NOMO-1 treated with dmso at 0.1 percent for 144 hours (cell line): ENCODE results near the gene APOL6.
"Not testable (repeated sequence)": the region's sequence is repeated elsewhere in the genome, so short reads cannot be mapped to it uniquely, and the experiment has no call there.

Experiments
- DNase-seq: peaks from one replicate; lab custom pipeline; 2025; ENCODE audit not compliant: unreplicated experiment; lab: John Stamatoyannopoulos, UW

The APOL6 gene

DNA sequence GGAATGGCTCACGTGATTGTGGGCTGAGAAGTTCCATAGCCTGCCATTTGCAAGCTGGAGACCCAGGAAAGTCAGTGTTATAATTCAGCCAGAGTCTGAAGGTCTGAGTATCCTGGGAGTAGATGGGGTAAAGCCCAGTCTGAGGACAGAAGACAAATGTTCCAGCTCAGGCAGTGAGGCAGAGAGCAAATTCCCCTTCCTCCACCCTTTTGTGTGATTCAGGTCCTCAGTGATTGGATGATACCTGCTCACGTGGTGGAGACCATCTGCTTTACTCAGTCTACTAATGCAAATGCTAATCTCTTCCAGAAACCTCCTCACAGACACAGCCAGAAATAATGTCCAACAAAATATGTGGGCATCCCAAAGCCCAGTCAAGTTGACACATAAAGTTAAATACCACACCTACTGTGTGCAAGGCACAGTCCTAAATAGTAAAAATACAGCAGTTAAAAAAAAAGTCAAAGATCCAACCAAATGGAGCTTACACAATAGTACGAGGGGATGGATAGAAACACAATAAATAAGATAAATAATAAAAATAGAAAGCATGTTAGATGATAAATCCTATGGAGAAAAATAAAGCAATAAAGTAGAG lies 13.2 kb upstream of the APOL6 start:
- DNase-seq = no peak

DNA sequence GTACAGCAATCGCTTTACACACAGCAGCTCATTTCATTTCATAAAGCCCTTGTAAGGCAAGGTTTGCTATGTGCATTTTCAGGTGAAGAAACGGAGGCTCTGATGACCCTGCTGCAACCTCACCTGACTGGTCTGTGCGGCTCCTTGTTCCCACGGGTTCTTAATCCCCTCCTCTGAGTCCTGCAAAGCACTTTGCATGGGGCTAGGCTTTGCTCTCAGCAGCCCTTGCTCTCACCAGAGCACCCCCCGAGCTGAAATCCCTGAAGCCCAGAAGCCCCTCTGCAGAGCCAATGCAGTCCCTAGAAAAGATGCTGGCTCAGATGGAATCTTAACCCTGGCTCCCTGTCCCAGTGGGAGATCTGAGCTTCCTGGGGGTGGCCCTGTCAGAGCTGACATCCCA lies 11.0 kb upstream of the APOL6 start:
- DNase-seq = no peak

DNA sequence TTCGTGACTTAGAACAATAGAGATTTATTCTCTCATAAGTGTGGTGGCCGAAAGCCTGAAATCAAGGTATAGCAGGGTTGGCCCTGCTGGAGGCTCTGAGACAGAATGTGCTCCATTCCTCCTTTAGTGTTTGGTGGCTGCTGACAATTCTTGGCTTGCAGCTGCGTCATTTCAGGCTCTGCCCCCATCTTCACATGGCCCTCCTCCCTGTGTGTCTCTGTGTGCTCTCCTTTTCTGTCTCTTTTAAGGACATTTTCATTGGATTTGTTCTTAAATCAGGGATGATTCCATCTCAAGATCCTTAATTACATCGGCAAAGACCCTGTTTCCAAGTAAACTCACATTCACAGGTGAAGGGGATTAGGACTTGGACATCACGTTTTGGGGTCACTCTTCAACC lies 10.2 kb upstream of the APOL6 start:
- DNase-seq = no peak

DNA sequence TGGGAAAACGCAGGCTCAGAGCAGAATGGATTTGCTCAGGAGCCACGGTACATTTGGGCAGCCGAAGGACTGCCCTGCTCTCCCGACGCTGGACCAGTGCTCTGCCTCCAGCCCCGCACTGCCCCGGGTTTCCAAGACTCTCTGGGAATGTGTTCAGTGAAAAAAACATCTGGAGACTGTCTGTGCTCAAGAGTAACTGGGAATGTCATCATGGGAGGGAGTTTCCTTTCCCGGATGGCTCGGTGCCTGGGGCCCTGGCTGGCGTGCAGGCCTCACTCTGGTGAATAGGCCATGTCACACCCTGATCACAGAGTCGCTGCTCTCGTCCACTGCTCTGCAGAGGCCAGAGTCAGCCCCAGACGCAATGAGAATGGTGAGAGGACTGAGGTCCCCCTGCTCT lies 9.8 kb upstream of the APOL6 start:
- DNase-seq = no peak

DNA sequence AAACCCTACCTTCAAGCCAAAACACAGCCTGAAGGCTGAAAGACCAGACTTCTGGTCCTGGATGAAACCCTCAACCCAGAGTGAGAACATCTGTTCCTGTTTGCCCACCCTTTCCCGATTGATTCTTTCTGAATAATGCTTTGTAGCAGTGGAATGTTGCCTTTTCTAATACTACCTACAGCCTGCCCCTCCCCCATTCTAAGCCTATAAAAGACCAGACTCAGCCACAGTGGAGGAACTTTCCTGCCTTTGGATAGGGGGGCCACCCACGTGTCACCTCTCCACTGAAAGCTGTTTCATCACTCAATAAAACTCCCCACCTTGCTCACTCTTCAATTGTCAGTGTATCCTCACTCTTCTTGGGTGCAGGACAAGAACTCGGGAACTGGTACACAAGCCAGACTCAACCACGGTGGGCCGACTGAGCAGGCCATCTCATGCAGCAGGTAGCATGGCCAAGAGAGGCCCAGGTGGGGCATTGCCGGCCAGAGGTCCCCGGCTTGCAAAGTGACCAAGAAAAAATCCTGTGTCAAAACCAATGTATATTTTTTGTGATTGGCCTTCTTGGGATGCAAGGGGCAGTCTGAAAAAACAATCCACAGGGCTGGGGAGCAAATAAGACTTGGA lies 6.6 kb upstream of the APOL6 start:
- no peak for DNase-seq

DNA sequence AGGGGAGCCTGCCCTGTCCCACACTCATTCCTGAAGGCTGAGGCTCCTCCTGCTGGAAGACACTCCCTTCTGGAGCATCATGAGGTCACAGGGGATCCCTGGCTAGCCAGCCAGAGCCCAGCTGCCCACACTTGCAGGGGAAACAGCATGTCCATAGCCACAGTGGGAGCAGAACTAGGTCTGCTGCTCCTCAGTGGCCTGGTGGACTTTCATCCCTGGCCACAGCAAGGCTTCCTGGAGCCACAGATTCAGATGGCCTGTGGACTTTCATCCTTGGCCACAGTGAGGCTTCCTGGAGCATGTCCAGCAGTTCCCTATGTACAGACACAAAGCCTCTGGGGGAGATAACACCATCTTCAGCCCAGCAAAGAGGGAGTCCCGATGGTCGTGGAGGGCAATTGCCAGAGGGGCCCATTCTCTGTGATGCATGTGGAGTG lies 5.9 kb upstream of the APOL6 start:
- no peak for DNase-seq

DNA sequence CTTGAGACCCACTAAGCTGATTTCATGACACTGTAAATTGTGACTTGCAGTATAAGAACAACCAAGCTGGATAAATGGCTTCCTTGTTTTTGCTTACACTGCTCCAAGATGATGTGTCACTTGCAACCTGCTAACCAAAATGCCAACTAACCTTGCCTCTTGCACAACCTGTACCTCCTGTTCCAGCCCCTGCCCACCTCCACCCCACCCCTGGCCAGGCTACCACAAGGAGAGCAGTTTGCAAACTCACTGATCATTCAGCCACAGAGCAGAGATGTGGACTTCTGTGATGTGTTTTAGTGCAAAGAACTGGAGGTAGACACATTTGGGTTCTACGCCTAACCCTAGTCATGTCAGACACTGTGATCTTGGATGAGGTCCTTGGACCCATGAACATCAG lies 4.3 kb upstream of the APOL6 start:
- no peak for DNase-seq

DNA sequence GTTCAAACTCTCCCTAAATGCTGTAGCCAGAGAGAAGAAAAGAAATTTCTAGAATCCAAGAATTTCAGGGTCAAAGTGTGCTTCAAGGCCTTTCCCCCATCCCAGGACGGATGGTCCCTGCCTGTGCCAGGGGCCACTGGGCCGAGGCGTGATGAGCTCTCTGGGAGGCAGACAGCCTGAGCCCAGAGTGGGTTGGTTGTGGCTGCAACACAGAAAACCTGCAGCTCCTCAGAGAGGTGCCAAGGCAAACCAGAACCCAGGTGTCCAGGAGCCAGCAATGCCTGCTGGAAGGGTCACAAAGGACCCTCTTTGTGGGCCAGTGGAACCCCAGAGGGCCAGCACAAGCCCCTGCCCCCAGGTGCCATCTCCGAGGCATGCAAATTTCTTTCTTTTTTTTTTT lies 2.6 kb upstream of the APOL6 start:
- DNase-seq = no peak

DNA sequence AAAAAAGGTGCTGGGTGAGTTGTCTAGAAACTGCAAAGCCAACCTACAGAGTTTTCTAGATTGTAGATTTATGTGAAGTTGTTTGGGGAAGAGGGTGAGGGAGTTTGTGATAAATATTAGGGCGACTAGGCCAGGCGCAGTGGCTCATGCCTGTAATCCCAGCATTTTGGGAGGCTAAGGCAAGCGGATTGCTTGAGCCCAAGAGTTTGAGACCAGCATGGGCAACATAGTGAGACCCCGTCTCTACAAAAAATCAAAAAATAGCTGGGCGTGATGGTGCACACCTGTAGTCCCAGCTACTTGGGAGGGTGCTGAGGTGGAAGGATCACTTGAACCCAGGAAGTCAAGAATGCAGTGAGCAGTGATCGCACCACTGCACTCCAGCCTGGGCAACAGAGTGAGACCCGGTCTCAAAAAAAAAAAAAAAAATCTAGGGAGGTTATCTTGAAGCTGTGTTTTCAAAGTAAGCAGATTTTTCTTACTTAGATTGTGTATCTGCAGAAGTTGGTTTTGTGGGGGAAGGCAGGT lies 844 bp downstream of the APOL6 start:
- DNase-seq = no peak

DNA sequence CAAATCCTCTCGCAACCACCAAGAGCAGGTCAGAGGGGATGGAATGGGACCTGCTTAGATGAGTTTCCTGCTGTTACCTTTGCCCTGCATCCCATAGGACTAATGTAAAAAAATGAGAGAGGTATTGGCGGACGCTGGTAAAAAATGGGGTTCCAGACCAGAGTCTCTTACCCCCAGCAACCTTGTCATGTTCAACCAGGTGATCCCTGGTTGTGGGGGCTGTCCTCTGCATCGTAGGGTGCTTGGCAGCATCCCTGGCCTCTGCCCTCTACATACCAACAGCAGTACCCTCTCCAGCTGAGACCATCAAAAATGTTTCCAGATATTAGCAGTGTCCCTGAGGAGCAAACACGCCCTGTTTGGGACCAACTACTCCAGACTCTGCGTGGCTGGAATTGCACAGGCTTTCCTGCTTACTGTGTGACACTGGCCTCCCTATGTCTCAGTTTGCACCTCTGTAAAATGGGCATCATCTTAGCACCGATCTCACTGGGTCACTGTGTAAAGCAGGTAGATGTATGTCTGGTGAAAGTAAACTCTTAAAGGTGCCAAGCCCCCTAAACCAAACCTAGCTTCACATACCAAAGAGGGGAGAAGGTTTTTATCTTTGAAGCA lies 1.5 kb downstream of the APOL6 start:
- no peak for DNase-seq

DNA sequence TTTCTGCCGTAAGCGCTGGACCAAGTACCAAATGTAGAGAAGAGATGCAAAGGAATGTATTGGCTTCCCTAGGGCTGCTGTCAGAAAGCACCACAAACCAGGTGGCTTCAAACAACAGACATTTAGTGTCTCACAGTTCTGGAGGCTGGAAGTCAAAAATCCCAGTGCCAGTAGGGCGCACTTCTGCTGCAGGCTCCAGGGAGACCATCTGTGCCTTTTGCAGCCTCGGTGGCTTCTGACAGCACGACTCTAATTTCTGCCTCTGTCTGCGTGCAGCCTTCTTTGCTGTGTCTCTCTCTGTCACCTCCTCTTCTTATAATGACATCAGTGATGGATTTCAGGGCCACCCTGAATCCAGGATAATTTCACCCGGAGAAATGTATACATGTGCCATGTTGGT lies 2.8 kb downstream of the APOL6 start:
- no peak for DNase-seq

DNA sequence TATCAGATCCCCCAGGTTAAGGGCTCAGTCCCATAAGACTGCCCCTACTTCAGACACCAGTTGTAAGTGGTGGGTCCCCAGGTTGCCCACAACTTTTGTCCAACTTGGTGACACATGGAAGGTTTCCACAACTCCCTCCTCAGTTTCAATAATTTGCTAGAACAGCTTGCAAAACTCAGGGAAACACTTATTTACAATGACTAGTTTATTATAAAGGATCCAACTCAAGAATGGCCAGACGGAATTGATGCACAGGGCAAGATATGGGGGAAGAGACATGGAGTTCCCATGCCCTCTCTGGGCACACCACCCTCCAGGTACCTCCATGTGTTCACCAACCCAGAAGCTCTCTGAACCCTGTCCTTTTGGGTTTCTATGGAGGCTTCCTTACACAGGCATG lies 5.6 kb downstream of the APOL6 start:
- no peak for DNase-seq

DNA sequence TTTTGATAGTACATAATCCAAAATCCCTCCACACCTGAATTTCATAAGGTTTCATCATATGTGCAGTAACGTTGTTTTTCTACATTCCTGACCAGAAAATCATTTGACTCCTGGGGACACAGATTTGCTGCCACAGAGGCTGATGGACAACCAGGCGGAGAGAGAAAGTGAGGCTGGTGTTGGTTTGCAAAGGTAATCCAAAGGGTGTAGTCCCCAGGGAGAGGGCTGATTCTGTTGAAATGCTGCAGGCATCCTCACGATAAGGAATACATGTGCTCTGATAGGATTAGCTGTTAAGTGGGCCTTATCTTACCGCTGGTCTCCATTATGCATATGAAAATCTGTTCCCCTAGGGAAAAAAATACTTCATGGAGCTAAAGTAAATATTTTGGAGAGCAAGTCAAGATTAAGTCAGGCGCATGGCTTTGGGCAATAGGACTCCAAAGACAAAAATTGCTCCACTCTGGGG lies 8.1 kb downstream of the APOL6 start:
- DNase-seq = no peak

DNA sequence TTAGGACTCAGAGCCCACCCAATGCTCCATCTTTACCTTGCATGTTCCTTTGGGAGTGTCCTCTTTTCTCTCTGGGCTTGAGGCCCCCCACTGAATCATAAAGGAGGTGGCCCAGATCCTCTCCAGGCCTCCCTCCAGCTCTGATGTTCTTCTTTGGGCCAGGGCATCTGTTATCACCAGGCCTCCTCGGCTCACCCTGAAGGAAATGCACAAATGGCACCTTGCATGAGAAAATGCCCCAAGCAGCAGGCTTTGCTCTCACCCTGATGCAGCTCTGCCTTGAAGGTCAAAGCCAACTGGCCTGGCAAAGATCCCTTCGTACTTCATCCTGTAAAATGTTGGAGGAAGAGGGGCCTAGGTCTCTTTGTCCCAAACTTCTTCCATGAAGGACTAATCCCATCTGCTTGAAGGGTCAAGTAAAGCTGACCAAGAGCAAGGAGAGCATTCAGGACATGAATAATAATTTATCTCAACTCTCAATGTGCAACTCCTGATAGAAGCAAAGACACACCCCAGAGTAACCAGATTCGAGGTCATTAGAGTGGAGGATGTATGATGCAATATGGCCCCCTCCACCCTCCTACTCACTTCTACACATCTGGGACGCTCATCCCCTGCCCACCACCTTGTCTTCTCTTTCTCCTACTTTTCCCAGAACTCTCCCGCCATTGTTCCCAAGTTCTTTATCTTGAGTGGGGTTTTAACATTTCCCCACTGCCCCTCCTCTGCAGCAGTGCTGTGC lies 9.5 kb downstream of the APOL6 start:
- no peak for DNase-seq

DNA sequence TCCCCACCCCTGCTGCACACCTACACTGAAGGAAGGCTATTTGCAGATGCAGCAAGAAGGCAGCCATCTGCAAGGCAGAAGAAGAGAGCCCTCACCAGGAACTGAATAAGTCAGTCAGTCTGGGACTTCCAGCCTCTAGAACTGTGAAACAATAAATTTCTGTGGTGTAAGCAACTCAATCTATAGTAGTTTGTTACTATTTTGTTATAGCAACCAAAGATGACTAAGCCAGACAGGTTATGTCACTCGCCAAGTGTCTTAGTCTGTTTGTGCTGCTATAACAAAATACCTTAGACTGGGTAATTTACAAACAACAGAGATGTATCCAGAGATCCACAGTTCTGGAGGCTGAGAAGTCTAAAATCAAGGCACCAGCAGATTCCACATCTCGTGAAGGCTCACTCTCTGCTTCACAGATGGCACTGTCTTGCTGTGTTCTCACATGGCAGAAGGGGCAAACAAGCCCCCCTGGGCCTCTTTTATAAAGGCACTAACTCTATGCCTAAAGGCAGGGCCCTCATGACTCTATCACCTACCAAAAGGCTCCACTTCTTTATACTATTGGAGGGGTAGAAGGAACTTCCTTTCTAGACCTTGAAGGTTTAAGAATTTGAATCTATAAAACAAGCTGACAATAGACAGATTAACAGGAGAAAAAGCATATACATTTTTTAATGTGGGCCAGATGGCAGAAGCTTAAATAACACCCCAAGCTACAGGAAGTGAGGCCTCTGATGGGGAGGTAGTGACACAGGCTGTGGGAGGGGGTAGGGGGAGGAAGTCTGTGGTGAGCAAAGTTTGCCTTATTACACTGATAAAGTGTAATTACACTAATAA lies 12.3 kb downstream of the APOL6 start:
- DNase-seq = peak; percentile 54

DNA sequence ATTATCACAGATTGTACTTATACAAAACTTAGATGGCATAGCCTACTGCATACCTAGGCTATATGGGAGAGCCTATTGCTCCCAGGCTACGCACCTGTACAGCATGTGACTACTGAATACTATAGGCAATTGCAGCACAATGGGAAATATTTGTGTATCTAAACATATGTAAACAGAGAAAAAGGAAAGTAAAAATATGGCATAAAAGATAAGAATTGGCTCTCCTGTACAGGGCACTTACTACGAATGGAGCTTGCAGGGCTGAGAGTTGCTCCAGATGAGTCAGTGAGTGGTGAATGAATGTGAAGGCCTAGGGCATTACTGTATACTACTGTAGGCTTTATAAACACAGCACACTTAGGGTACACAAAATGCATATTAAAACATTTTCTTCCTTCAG lies 13.2 kb downstream of the APOL6 start:
- DNase-seq = no peak

DNA sequence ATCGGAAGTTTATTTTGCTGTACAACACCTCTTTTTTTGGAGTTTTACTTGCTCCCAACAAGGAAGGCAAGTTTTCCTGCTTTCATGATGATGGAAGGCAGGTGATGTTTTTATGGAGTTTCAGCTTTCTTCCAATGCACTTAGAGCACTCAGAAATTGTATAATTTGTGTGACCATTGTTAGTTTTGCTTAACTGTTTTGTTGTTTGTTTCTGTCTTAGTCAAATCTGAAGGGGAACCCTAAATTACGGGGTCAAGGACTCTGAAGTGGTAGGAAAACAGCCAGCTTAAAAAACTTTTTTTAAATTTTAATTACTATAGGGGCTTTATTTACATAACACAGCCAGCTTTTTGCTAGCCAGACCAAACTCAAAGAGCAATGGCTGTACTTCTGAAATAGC lies 14.7 kb downstream of the APOL6 start:
- no peak for DNase-seq

DNA sequence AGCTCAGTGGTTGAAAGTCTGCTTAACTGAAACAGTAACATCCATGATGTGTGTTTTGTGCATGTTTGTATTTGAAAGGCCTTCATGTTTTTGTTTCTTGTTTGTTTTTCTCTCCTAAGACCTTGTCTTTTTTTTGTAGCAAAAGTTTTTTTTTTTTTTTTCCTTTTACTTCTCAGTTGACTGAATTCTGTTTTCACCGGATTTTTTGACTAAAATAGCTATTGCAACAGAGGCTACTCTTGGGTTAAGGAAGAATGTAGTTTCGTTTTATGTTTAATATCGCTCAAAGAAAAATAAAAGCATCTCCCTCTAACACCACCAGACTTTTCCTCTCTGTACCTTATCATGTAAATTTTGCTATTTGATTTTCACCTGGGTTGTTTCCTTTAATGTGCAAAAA lies 15.1 kb downstream of the APOL6 start:
- DNase-seq = peak; percentile 17

DNA sequence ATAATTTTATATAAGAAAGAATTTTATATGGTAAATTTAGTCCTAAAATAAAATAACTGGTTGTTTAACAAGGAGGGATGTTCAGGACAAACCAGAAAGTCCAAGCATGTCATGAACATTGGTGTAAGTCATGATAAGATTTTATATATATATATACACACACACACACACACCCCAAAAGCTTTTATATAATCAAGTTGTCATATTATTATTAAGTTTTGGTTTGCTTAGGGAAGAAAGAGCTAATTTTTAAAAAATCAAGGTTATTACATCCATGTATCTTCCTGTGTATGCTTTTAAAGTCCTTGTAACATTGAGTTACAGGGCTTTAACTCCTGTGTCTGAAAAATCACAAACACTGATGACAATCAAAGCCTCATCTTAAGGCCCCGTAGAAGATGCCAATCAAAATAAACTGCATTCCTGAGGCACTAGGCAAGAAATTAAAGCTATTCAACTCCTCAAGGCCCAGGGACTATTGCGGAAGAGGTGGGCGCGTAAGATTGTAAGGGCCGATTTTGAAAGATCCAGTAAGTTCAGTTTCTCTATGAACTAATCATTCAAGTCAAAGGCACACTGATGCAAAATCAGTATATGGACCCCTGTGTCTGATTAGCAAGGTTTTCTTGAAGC lies 16.8 kb downstream of the APOL6 start:
- no peak for DNase-seq

DNA sequence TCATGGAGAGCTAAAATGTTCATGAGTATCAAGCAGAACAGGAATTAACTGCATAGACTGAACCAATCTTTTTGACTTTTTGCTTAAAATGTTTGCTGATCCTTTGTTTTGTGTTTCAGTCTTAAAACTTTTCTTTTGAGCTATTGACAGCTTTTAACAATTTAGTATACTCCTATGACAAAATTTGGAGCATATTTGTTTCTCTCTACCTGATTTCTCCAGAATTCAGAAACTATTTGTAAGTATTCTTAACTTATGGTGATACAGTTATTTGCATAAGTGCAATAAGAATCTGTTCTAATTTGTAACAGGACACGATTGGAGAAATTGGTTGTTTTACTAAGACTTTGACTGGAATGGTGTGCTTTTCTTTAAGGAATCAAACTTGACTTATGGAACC lies 18.5 kb downstream of the APOL6 start:
- not testable (repeated sequence) for DNase-seq
